DND-41 (cell line): Measurements from ENCODE around the gene GPR148.

Experiments used
- ATAC-seq: fragments of 200-7000 bp; cut with Tn5 transposase; 3 replicates; pipeline ENCODE4 v1.9.1; 2021; ENCODE audit warnings: low read depth; ENCODE audit not compliant: insufficient read depth
- DNase-seq: peaks from one replicate; pipeline ENCODE4 v3.0.0-alpha.2; 2020
- H2AFZ ChIP-seq: 2 replicates; pipeline ENCODE4 v1.6.0; 2012; ENCODE audit warnings: low read depth, low read length
- H3K27ac ChIP-seq: 2 replicates; pipeline ENCODE4 v1.5.1; 2012; ENCODE audit warnings: low read length, inconsistent platforms
- H3K27me3 ChIP-seq: fragments of 200-600 bp; sonication (generic); 2 replicates; pipeline ENCODE4 v1.6.0; 2012; ENCODE audit warnings: low read length, mild to moderate bottlenecking, inconsistent platforms; ENCODE audit not compliant: insufficient read depth, poor library complexity
- H3K36me3 ChIP-seq: 2 replicates; pipeline ENCODE4 v1.5.1; 2012; ENCODE audit warnings: low read length, inconsistent platforms; ENCODE audit not compliant: insufficient read depth
- H3K4me1 ChIP-seq: 2 replicates; pipeline ENCODE4 v1.5.1; 2012; ENCODE audit warnings: mild to moderate bottlenecking, low read length; ENCODE audit not compliant: insufficient read depth
- H3K4me2 ChIP-seq: 2 replicates; pipeline ENCODE4 v1.6.0; 2012; ENCODE audit warnings: mild to moderate bottlenecking, moderate library complexity, low read length, inconsistent platforms; ENCODE audit not compliant: insufficient read depth
- H3K4me3 ChIP-seq, 2 experiments: fragments of 200-600 bp in 1 of 2; shearing (Covaris generic) in 1 of 2; 2 replicates each; pipeline ENCODE4 v1.5.1; 2012 to 2016; ENCODE audit warnings: inconsistent platforms in 2 of 2, low read length in 2 of 2, mild to moderate bottlenecking in 2 of 2, low read depth in 1 of 2, moderate library complexity in 1 of 2
- H3K79me2 ChIP-seq: 2 replicates; pipeline ENCODE4 v1.6.0; 2012; ENCODE audit warnings: low read length, inconsistent platforms; ENCODE audit not compliant: insufficient read depth
- H3K9ac ChIP-seq: 2 replicates; pipeline ENCODE4 v1.6.0; 2012; ENCODE audit warnings: low read depth, mild to moderate bottlenecking, inconsistent platforms, low read length, moderate library complexity
- H3K9me3 ChIP-seq: 2 replicates; pipeline ENCODE4 v1.5.1; 2012; ENCODE audit warnings: low read length, moderate library complexity, mild to moderate bottlenecking, inconsistent platforms; ENCODE audit not compliant: insufficient read depth, severe bottlenecking
- H4K20me1 ChIP-seq: 2 replicates; pipeline ENCODE4 v1.6.0; 2012; ENCODE audit warnings: low read length; ENCODE audit not compliant: insufficient read depth
- CTCF ChIP-seq: IDR thresholded peaks from 2 replicates; pipeline ENCODE4 v1.5.1; 2012; ENCODE audit warnings: borderline replicate concordance, low read length, moderate library complexity, mild to moderate bottlenecking; ENCODE audit not compliant: poor library complexity, severe bottlenecking; ENCODE audit errors: extremely low read depth
- EZH2 ChIP-seq: IDR thresholded peaks from 3 replicates; pipeline ENCODE4 v1.6.1; 2012; ENCODE audit warnings: borderline replicate concordance, low read depth, mild to moderate bottlenecking, moderate library complexity, low read length, inconsistent platforms; ENCODE audit not compliant: severe bottlenecking

Gene GPR148

GRCh38 chr2:130760754-130761751 is 32.2 kb downstream of the GPR148 start:
- H3K9ac ChIP-seq = no peak overlapping the region
- no peaks in the 10 kb centered on the region for H3K4me1 ChIP-seq
- ATAC-seq (no peak), DNase-seq (no peak)
- no peak overlapping the region for H3K27ac ChIP-seq
- H3K9me3 ChIP-seq = no peaks in the 10 kb centered on the region
- TF ChIP-seq EZH2 (no peak), CTCF (no peak)
- H3K27me3 ChIP-seq = no peaks in the 10 kb centered on the region
- no peaks in the 10 kb centered on the region for H3K36me3 ChIP-seq
- H3K4me2 ChIP-seq = no peak overlapping the region
- no peak overlapping the region for H3K4me3 ChIP-seq
- no peak overlapping the region for H2AFZ ChIP-seq
- no peaks in the 10 kb centered on the region for H3K79me2 ChIP-seq
- no peaks in the 10 kb centered on the region; the same call in 1 of the 2 replicates for H4K20me1 ChIP-seq

- Histone ChIP-seq H2AFZ (no peak overlapping the region), H3K9ac (no peak overlapping the region), H3K36me3 (no peaks in the 10 kb centered on the region), H3K27ac (no peak overlapping the region), H3K4me3 (no peak overlapping the region), H3K27me3 (no peaks in the 10 kb centered on the region), H3K4me2 (no peak overlapping the region), H3K4me1 (no peaks in the 10 kb centered on the region), H3K79me2 (no peaks in the 10 kb centered on the region), H4K20me1 (no peaks in the 10 kb centered on the region; the same call in 1 of the 2 replicates), H3K9me3 (no peaks in the 10 kb centered on the region)
- TF ChIP-seq CTCF (no peak), EZH2 (no peak)
- ATAC-seq (no peak), DNase-seq (no peak)
Measured at GRCh38 chr2:130762031-130762909, 33.4 kb downstream of the GPR148 start.

- Histone ChIP-seq H3K27ac (no peak overlapping the region), H2AFZ (no peak overlapping the region), H3K79me2 (no peaks in the 10 kb centered on the region), H4K20me1 (no peaks in the 10 kb centered on the region; the same call in 1 of the 2 replicates), H3K4me3 (no peak overlapping the region), H3K27me3 (no peaks in the 10 kb centered on the region), H3K4me1 (no peaks in the 10 kb centered on the region), H3K36me3 (no peaks in the 10 kb centered on the region), H3K9me3 (no peaks in the 10 kb centered on the region), H3K4me2 (no peak overlapping the region), H3K9ac (no peak overlapping the region)
- DNase-seq (no peak), ATAC-seq (no peak)
- no peak for TF ChIP-seq EZH2
- TF ChIP-seq CTCF = no peak
Measured at GRCh38 chr2:130762910-130763385, 34.1 kb downstream of the GPR148 start.
